ENCODE measurements around the gene POC1A. TPM values are rescaled to one million over a fixed set of nuclear protein-coding genes. Genes with fewer than 3 reads are reported as not detected.

The POC1A gene
- total and polyA plus RNA-seq, 2 of the 8 experiments (the other 6 are each of a cell fraction or from before 2014, with no cell fraction given): 35.7 to 39.2 TPM

DNA sequence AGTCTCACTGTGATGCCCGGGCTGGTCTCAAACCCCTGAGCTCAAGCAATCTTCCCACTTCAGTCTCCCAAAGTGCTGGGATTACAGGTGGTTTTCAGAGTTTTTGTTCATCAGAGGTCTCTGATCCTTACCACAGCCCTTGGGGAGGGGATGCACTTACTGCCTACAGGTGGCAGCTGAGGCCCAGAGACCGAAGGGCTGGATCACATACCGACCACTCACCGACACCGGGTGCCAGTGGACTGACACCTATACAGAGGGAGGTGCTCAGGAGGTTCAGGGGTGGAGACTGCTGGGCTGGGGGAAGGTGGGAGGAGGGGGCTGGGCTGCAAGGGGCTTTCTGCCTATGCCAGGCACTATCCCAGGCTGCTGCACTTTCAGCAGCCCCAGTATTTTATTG is 117.4 kb downstream of the POC1A start:
- no peak overlapping the region for H3K9ac ChIP-seq (replicated peaks in 1 of 4; ENCODE audit: extremely low read depth in 1 of 4, low read depth in 3 of 4, low read length in 3 of 4)
- H3K9me3 ChIP-seq (ENCODE audit: insufficient read depth in 2 of 2, low read depth in 1 of 2, low read length in 1 of 2): no peaks in the 10 kb centered on the region
- H3K23me2 ChIP-seq (ENCODE audit: low read depth, low read length): no peaks in the 10 kb centered on the region
- no peaks in the 10 kb centered on the region for H3K79me2 ChIP-seq (ENCODE audit: control insufficient read depth in 1 of 2, insufficient read depth in 2 of 2, low read length in 2 of 2)
- H2BK12ac ChIP-seq (ENCODE audit: low read depth, low read length): no peak overlapping the region
- 28% methylated on average over 5 of the region's 5 CpGs; no CpG with 5 or more reads in 1 of the 2 experiments for WGBS, 2 experiments (ENCODE audit: extremely low coverage in 1 of 2, insufficient coverage in 1 of 2, insufficient read length in 1 of 2, insufficient replicate concordance in 2 of 2, low coverage in 1 of 2, low lambda C conversion rate in 2 of 2, missing lambda C conversion rate in 1 of 2)
- H3K4me1 ChIP-seq (replicated peaks in 1 of 4; ENCODE audit: control insufficient read depth in 3 of 4, insufficient read depth in 4 of 4, low read length in 3 of 4): peaks cover 0 to 4% (median 1%) of the 10 kb centered on the region in 4 experiments; a peak in 2 of 7 replicates
- no peak overlapping the region for H3K18ac ChIP-seq (ENCODE audit: extremely low read depth, low read length)
- H2BK15ac ChIP-seq (ENCODE audit: low read length): no peak overlapping the region
- H2AK5ac ChIP-seq (ENCODE audit: low read depth, low read length): no peak overlapping the region
- no peak overlapping the region for H4K91ac ChIP-seq (replicated peaks; ENCODE audit: insufficient read length, low read length)
- no peaks in the 10 kb centered on the region for H3K79me1 ChIP-seq (ENCODE audit: low read depth, low read length)
- H4K20me1 ChIP-seq (replicated peaks in 1 of 2; ENCODE audit: control insufficient read depth in 1 of 2, insufficient read depth in 2 of 2, low read length in 2 of 2): no peaks in the 10 kb centered on the region
- no peak overlapping the region for H3K4ac ChIP-seq (replicated peaks; ENCODE audit: insufficient read length, low read depth, low read length)
- no peak overlapping the region for H2BK5ac ChIP-seq (ENCODE audit: low read depth, low read length)
- H3K27ac ChIP-seq (ENCODE audit: low read depth, low read length): no peak overlapping the region
- TF ChIP-seq CTCF (IDR thresholded peaks at IDR 0.05; ENCODE audit: control extremely low read depth in 1 of 3, insufficient read depth in 1 of 3, low read depth in 1 of 3, low read length in 3 of 3): peak in 2 of 3 experiments; percentile 52; a peak in 3 of 4 replicates
- TF ChIP-seq SUZ12 (IDR thresholded peaks at IDR 0.05; ENCODE audit: low read length): no peak
- peak; percentile 65 to 69 for TF ChIP-seq RAD21 (IDR thresholded peaks at IDR 0.05 in 1 of 2, conservative IDR thresholded peaks at IDR 0.05 in 1 of 2; ENCODE audit: low read depth in 2 of 2, low read length in 2 of 2)
- no peaks in the 10 kb centered on the region for H3K36me3 ChIP-seq (ENCODE audit: control insufficient read depth in 2 of 4, insufficient read depth in 4 of 4, low read length in 3 of 4)
- H3K14ac ChIP-seq (ENCODE audit: insufficient read length): no peak overlapping the region
- no peak overlapping the region for H4K5ac ChIP-seq (ENCODE audit: insufficient read length, low read depth, low read length)
- peak; percentile 68 for FAIRE-seq
- no peak overlapping the region for H3K4me2 ChIP-seq (ENCODE audit: insufficient read depth in 1 of 2, low read depth in 2 of 2, low read length in 2 of 2)
- POLR2A ChIA-PET (ENCODE audit: partially characterized antibody): interaction anchor here (0.8 to 1.9 kb wide), 7 partner anchors 13 to 50 kb away, joined by 3 to 6 read pairs (median 3); partner anchors contain the start of gene RPL29
- H4K8ac ChIP-seq (ENCODE audit: extremely low read depth, insufficient read depth, low read length): no peak overlapping the region
- CTCF ChIA-PET (ENCODE audit: partially characterized antibody): interaction anchor here (0.6 to 33.0 kb wide), 13 partner anchors 8 to 184 kb away, joined by 3 to 984 read pairs (median 5); partner anchors contain the start of genes DUSP7 and RRP9
- H3K27me3 ChIP-seq (replicated peaks in 1 of 4; ENCODE audit: control insufficient read depth in 3 of 4, extremely low read depth in 1 of 4, insufficient read depth in 3 of 4, low read length in 3 of 4): no peaks in the 10 kb centered on the region
- no peak overlapping the region for H2BK20ac ChIP-seq (ENCODE audit: low read length)
- H2AFZ ChIP-seq (ENCODE audit: low read length): no peak overlapping the region
- H2BK120ac ChIP-seq (replicated peaks; ENCODE audit: low read depth, low read length): no peak overlapping the region
- H3K56ac ChIP-seq (replicated peaks; ENCODE audit: insufficient read length, low read depth, low read length): no peak overlapping the region
- no peak overlapping the region for H3K23ac ChIP-seq (ENCODE audit: insufficient read length)
- peak in 1 of 2 experiments; percentile 59 for DNase-seq (ENCODE audit: low read depth in 1 of 2, low spot score in 2 of 2)
- H3K4me3 ChIP-seq (ENCODE audit: extremely low read depth in 1 of 4, insufficient read depth in 2 of 4, low read depth in 3 of 4, low read length in 4 of 4): no peak overlapping the region

All from H1 (cell line).